ENCODE measurements around the gene TRIO.

- TF ChIP-seq POLR2A (IDR thresholded peaks at IDR 0.05; ENCODE audit: borderline replicate concordance, extremely low read depth, insufficient read depth, insufficient read length): no peak
- no peak for TF ChIP-seq RAD21 (IDR thresholded peaks at IDR 0.05; ENCODE audit: low read depth)
- TF ChIP-seq POLR2AphosphoS5 (IDR thresholded peaks at IDR 0.05; ENCODE audit: low read depth, low read length): no peak
- TF ChIP-seq, protein P1, sequence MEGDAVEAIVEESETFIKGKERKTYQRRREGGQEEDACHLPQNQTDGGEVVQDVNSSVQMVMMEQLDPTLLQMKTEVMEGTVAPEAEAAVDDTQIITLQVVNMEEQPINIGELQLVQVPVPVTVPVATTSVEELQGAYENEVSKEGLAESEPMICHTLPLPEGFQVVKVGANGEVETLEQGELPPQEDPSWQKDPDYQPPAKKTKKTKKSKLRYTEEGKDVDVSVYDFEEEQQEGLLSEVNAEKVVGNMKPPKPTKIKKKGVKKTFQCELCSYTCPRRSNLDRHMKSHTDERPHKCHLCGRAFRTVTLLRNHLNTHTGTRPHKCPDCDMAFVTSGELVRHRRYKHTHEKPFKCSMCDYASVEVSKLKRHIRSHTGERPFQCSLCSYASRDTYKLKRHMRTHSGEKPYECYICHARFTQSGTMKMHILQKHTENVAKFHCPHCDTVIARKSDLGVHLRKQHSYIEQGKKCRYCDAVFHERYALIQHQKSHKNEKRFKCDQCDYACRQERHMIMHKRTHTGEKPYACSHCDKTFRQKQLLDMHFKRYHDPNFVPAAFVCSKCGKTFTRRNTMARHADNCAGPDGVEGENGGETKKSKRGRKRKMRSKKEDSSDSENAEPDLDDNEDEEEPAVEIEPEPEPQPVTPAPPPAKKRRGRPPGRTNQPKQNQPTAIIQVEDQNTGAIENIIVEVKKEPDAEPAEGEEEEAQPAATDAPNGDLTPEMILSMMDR (IDR thresholded peaks at IDR 0.05 in 2 of 3, conservative IDR thresholded peaks at IDR 0.05 in 1 of 3; ENCODE audit: borderline replicate concordance in 1 of 3, insufficient read depth in 1 of 3, low read depth in 2 of 3, low read length in 2 of 3): no peak
- no peak for TF ChIP-seq EGR1 (IDR thresholded peaks at IDR 0.05; ENCODE audit: low read depth)
- no peak for TF ChIP-seq YY1 (IDR thresholded peaks at IDR 0.05; ENCODE audit: extremely low read depth, insufficient replicate concordance, low read depth, low read length)
- TF ChIP-seq SP1 (IDR thresholded peaks at IDR 0.05; ENCODE audit: low read depth): no peak
- TF ChIP-seq SIN3A (IDR thresholded peaks at IDR 0.05; ENCODE audit: low read depth): no peak
- no peak for TF ChIP-seq REST (IDR thresholded peaks at IDR 0.05; ENCODE audit: low read depth)
- TF ChIP-seq ZBTB33 (IDR thresholded peaks at IDR 0.05; ENCODE audit: extremely low read depth, insufficient replicate concordance, low read length): no peak
- TF ChIP-seq ZFX (IDR thresholded peaks at IDR 0.05): no peak
- TF ChIP-seq, protein P2, sequence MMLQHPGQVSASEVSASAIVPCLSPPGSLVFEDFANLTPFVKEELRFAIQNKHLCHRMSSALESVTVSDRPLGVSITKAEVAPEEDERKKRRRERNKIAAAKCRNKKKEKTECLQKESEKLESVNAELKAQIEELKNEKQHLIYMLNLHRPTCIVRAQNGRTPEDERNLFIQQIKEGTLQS (IDR thresholded peaks at IDR 0.05): no peak
- TF ChIP-seq EZH2 (IDR thresholded peaks at IDR 0.05): no peak
- TF ChIP-seq ZNF274 (IDR thresholded peaks at IDR 0.05; ENCODE audit: low read depth, low read length): no peak
Observed at GRCh38 chr5:14155739-14156138, 12.6 kb downstream of the TRIO start.

Data from HCT116 (cell line).